HG03097 (cell line): ENCODE data around the gene PROX1.

ENCODE experiments used
- ATAC-seq: cut with Tn5 transposase; IDR thresholded peaks from one replicate; pipeline ENCODE4 v1.9.1; 2021; ENCODE audit not compliant: unreplicated experiment, low FRiP score

The PROX1 gene

GRCh38 chr1:214018386-214019268 lies 30.9 kb downstream of the PROX1 start:
- no peak for ATAC-seq

GRCh38 chr1:214019499-214019898 lies 31.7 kb downstream of the PROX1 start:
- no peak for ATAC-seq

GRCh38 chr1:214021321-214021720 lies 33.5 kb downstream of the PROX1 start:
- no peak for ATAC-seq

- ATAC-seq = no peak
These were observed 34.5 kb downstream of the PROX1 start for GRCh38 chr1:214022229-214022791.

GRCh38 chr1:214022810-214023425 lies 35.1 kb downstream of the PROX1 start:
- no peak for ATAC-seq

- ATAC-seq = no peak
These were observed 39.2 kb downstream of the PROX1 start for GRCh38 chr1:214026985-214027384.

GRCh38 chr1:214027498-214027897 lies 39.7 kb downstream of the PROX1 start:
- no peak for ATAC-seq

GRCh38 chr1:214028095-214028494 lies 40.3 kb downstream of the PROX1 start:
- no peak for ATAC-seq

GRCh38 chr1:214028649-214029406 lies 41.1 kb downstream of the PROX1 start:
- ATAC-seq = no peak

- no peak for ATAC-seq
These were observed 42.0 kb downstream of the PROX1 start for GRCh38 chr1:214029796-214030195.

- no peak for ATAC-seq
These were observed 43.5 kb downstream of the PROX1 start for GRCh38 chr1:214031267-214031650.

GRCh38 chr1:214037468-214037867 lies 49.7 kb downstream of the PROX1 start:
- ATAC-seq = no peak

- ATAC-seq = no peak
These were observed 51.7 kb downstream of the PROX1 start for GRCh38 chr1:214039394-214040018.

GRCh38 chr1:214043167-214043566 lies 55.4 kb downstream of the PROX1 start:
- no peak for ATAC-seq

GRCh38 chr1:214044438-214045214 lies 56.9 kb downstream of the PROX1 start:
- no peak for ATAC-seq

- ATAC-seq = no peak
These were observed 63.0 kb downstream of the PROX1 start for GRCh38 chr1:214050513-214051401.

GRCh38 chr1:214051786-214052185 lies 64.0 kb downstream of the PROX1 start:
- no peak for ATAC-seq

- ATAC-seq = no peak
These were observed 70.3 kb downstream of the PROX1 start for GRCh38 chr1:214058076-214058475.

GRCh38 chr1:214066190-214066589 lies 78.4 kb downstream of the PROX1 start:
- ATAC-seq = no peak
